Activated T-helper 9 cell treated with anti-CD3 and anti-CD28 coated beads, Interleukin-2, amount 50 U/mL, for 16 hours (primary cell): ENCODE data around the gene PTPRJ.
"Not testable (repeated sequence)": the region's sequence is repeated elsewhere in the genome, so short reads cannot be mapped to it uniquely, and the experiment has no call there.

Source experiments
- DNase-seq: peaks from one replicate; pipeline ENCODE4 v3.0.0-alpha.2; 2020; ENCODE audit warnings: low read depth

Gene PTPRJ

DNA sequence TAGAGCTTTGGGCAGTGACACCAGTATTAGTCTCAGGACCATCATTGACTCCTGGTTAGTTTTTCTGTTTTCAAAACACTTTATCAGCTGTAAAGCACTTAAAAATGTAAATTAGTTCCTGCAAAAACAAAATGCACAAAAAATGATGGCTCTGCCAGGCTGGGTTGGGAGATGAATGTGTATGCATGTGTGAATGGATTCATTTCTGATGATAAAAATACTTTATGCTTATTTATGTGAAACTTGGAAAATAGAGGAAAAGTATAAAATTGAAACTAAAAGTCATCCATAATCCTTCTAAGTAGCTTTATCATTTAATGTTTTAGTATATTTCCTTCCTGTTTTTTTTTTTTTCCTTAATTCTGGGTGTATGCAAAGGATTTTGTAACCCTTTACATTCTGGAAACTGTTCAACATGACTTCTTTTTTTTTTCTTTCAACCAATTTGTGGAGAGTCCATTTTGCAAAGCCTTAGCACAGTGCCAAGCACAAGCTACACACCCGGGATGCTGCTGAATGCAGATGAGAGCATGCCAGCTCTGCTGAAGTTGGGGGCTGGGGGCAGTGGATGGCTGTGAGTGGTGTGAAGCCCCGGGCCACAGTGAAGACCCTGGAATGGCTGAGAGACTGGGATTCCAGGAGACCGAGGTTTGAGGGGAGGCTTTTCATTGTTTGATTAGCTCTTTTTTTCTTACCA is 37.6 kb downstream of the PTPRJ start:
- no peak for DNase-seq

DNA sequence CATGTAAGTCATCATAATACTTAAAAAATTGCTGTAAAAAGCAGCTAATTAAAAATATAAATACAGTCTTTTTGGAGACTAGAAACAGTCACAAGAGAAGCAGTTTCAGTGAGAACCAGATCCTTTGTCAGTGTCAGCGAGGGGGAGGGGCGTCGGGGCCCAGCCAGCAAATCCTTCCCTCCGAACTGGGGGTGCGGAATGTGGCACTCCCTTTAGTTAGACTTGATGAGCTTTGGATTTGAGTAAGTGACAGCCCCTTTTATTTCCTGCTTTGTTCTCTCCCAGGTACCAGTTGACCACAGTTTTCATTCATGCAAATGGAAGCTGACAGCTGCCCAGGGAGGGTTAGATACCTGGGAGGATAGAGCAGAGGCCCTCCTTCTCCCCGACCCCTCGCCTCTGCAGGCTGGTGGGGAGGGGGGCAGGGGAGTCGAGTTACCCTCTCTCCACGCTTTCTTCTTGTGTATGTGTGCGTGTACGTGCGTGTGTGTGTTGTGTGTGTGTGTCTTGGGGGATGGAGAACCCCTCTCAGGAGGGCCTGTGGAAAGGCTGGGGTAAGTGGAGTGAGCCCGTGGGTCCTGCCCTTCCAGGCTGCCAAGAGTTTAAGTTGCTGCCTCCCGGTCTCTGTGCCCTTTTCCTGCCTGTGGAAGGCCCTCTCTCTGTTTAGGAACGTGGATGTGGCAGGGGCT is 38.3 kb downstream of the PTPRJ start:
- no peak for DNase-seq

DNA sequence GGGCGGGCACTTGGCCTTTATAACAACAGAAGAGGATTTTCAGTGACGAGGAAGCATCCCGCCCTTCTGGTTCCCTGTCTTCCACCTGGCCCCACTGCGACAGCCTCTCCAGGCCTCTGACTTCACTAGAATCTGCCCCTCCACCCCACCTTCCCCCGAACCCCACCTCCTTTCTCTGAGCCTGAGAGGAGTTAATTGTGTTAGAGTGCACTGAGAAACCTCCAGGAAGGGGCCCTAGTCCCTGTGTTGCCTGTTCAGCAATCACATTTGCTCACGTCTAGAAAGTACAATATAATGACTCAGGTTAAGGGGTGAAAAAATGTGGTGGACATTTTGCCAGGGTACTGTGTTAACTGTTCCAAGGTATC is 38.8 kb downstream of the PTPRJ start:
- no peak for DNase-seq

DNA sequence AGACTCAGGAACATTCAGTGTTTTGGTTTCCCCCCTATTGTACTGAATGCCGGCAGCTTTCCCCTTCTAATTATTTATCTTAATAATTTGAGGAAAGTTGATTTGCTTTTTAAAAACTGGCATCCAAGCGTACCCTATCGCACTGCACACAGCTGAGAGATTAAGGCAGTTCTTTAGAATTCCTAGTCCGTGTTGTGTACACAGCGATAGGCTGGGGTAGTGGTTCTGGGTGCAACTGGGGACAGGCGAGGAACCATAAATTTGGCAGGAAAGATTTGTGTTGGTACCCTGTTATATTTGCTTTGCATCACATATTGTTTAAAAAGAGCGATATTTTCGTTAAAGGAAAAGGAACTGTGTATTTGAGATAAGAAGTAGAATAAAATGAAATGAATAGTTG is 39.2 kb downstream of the PTPRJ start:
- no peak for DNase-seq

DNA sequence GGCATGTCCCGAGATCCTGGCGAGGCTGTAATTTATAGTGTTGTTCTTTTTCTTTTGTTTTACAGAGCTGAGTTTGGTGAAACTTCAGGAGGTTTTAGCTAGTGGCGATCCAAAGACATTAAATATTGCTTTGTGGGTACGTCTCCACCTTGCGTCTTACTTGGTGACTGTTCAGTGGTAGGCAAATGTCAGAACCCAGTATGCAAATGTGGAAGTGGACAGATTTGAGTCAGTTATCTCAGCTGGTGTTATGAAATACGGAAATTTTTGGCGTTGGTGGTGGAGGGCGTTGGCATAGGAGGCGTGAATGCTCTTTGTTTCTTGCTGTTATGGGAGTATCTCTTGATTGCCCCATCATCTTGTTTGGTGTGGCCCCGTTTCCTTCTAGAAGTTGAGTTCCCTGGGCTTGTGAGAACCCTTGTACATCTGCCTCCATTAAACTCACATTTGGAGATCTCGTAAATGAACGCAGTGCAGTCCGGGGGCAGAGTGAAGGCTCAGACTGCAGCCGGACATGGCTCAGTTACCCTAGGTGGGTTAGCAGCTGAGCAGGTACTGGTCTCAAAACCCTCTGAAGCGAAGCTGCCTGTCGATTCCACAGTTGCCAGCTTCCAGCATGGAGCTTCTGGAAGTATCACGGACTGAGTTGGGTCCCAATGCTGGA is 39.9 kb downstream of the PTPRJ start:
- DNase-seq, result no peak

DNA sequence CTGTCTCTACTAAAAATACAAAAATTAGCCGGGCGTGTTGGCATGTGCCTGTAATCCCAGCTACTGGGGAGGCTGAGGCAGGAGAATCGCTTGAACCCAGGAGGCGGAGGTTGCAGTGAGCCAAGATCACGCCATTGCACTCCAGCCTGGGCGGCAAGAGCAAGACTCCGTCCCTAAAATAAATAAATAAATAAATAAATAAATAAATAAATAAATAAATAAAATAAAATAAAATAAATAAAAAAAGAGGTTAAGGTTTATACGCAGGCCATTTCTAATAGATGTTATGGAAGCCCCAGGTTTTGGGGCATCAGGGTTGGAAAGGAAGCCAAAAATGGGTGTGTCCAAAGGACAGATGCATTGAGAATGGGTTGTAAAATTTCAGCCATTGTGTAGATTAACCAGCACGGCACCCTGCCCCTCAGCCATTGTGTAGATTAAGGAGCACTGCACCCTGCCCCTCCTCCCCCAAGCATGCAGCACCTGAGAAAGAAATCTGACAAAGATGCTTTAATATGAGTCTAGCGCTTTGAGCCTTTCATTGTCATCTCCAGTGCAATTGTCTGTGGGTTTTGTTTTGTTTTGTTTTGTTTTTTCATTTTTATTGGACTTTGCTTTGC is 41.0 kb downstream of the PTPRJ start:
- not testable (repeated sequence) for DNase-seq

DNA sequence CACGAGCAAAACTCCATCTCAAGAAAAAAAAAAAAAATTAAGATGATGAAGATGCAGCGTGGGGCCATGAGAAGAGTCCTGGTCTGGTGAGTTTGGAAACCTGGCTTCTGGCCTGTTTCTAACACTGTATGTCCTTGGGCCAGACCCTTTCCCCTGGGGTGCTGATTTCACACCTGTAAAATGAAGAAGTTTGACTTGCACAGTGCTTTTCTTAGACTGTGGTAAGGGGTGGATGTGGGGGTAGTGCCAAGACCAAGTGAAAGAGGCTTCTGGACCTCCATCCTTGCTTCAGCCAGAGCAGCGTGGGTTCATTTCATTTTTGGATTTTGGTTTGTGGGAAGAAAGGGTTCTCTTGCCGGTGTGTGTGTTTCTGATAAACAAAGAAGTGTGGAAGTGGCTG is 42.1 kb downstream of the PTPRJ start:
- DNase-seq, result no peak

DNA sequence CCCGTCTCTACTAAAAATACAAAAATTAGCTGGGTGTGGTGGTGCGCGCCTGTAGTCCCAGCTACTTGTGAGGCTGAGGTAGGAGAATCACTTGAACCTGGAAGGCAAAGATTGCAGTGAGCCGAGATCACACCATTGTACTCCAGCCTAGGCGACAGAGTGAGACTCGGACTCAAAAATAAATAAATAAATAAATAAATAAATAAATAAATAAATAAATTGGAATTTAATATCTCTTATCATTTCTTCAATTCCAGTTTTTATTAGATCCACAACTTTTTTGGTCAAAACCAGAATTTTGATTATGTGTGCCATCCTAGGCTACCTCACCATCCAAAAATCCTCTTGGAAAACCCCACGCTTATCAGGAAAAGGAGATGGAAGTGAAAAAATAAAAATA is 43.2 kb downstream of the PTPRJ start:
- not testable (repeated sequence) for DNase-seq

DNA sequence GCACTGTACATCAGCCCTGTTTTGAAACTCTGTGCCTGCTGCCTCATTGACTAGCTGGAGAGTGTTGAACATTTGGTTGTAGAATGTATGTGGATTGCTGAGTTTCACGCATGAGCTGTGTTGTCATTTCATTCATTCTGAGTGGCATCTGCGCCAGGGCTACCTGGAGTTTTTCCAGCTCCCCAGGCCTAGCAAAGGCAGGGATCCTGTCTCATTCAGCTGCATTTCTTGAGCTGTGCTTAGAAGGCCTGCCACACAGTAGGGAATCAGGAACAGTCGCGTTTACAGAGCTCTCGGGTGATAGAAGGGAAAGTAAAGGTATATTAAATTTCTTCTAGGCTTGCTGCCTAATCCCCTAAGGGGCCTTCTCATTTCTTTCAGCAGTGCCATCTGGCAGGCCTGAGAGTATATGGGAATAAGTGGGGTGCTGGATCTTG is 44.3 kb downstream of the PTPRJ start:
- DNase-seq, result no peak

DNA sequence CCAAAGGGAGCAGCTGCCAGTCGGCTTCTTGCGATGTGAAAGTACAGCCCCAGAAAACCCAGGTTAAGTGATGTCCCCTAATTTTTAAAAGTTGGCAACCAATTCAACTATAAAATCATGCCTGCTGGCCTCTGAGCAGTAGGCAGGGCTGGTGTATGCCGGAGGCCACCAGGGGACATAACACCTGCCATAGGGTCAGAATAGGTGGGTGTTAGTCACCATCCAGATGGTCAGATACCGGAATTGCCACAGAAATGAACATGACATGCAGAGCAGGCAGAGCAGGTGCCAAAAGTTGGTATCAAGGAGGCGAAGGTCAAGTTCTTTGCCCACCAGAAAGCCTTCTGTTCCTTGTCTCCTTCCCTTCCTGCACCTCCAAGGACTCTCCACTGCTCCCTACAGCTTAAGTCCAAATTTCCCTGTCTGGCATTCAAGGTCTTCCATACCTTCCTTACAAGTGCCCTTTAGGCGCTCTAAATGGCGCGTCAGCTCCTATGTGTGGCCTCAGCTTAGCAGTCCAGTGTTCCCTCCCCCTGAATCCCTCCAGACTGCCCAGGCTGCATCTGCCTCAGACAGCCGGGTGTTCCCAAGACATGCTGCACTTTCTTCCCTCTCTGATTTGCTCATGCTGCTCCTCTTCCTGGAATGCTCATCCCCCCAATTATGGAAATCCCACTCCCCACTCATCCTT is 45.1 kb downstream of the PTPRJ start:
- DNase-seq, result no peak

DNA sequence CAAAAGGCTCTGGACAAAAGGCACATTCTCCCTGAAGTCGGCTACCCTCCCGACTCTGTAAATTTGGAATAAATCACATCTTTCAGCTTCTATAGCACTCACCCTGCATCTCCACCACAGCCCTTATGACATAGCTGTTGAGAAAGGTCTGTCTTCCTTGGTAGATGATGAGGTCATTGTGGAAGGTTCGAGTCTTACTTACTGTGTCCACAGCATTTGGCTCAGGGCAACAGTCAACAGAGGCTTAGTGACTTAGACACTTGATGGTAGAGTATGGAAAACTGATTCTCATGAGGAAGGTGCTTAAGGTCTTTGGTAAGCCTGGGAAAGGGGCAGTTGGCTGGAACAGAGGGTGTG is 45.6 kb downstream of the PTPRJ start:
- DNase-seq, result no peak

DNA sequence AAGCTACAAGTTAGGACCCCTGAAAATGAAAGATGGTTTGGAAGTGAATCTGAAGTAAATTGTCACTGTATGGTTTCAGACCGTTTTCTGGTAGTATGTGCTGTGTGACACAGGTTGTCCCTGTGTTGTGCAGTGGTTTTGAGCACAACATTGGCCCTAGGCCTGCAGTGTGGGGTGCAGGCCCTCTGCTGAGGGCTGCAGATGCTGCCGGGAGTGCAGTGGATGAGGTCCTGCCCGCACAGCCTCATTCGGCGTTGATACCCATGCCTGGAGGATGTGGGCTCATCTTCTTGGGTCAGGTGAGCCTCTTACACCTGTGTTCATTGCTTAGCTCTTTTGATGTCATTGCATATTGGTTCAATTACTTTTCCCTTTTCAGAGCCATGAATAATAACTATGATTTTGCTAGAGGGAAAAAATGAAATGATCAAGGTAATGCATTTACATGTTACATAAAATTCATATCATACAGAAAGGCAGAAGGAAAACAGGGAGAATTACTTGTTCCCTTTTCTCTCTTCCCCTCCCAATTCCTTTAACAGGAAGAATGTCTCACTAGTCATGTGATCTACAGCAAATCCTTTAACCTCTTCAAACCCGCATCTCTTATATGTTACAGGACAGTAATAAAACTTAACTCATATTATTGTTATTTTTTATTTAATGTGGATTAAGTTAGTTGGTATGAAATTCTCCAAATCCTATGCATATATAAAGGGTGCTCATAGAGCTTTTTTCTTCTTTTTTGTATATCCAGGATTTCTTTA is 48.7 kb downstream of the PTPRJ start:
- DNase-seq, result no peak

DNA sequence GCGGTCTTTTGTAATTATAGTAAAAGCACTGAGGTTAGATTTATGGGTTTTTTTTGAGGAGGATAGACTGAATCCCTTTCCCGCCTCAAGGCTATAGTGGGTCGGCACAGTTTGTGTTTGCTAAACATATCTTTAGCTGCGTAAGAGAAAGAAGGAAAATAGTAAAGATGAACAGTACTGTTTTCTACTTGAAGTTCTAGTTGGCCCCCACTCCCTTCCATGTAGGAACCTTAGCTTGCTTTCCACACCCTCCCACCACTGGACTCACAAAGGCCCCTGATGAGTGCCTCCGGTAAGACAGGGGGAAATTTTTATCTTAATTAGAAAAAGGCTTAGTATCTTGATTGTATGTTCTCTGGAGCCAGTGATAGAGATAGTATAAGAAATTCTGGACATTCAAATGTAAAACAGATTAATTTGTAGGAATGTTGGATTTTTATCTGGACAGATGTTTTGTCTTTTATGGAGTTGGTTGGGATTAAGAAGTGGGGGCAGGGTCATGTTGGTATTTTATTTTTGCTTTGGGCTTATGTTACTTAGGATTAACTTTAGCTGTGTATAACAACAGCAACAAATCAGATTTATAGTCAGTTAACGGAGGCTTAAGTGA is 49.4 kb downstream of the PTPRJ start:
- no peak for DNase-seq

DNA sequence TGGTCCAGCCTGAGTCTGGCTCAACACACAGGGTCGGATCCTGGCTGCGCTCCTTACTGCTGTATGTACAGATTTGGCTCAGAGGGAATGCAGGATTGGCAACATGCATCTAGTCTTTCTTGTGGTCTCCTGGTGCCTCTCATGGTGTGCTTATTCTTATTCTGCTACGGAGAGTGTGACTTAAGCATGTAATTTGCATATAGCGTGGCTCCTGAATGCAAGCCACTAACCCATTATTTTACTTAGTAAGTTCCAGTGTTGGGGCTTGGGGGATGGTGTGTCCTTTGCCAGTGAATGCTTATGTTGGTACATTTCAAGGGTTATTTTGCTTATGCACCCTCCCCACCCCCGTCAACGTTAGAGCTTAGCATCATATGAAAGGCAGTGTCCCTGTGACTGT is 51.2 kb downstream of the PTPRJ start:
- no peak for DNase-seq

DNA sequence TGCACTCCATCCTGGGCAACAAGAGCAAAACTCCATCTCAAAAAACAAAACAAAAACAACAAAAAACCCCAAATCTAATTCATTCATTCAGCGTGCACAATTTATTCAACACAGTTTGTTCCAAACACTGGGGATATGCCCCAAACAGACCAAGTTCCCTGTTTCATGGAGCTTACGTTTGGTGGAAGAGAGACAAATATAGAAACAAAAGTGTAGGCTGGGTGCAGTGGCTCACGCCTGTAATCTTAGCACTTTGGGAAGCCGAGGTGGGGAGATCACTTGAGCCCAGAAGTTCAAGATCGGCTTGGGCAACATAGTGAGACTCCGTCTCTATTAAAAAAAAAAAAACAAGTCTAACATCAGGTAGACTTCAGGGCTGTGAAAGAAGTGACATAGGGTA is 52.4 kb downstream of the PTPRJ start:
- no peak for DNase-seq

DNA sequence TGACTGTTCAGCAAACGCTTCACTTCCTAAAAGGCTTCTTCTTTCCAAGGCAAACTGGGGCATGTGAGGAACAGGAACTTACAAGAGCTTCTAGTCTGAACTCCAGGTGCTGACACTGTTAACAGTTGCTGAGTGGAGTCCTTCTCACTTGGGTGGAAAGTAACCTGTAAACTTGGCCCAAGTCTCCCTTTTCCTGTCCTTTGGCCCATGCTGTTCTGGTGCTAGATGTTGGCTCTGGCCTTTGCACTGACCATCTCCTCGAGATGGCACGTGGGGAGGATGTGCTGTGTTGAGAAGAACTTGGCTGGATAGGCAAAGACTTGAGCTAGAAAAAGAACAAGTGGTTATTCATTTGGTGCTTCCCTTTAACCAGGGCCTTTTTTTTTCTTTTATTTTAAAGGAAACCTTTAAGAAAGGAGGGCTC is 53.6 kb downstream of the PTPRJ start:
- DNase-seq, result no peak

DNA sequence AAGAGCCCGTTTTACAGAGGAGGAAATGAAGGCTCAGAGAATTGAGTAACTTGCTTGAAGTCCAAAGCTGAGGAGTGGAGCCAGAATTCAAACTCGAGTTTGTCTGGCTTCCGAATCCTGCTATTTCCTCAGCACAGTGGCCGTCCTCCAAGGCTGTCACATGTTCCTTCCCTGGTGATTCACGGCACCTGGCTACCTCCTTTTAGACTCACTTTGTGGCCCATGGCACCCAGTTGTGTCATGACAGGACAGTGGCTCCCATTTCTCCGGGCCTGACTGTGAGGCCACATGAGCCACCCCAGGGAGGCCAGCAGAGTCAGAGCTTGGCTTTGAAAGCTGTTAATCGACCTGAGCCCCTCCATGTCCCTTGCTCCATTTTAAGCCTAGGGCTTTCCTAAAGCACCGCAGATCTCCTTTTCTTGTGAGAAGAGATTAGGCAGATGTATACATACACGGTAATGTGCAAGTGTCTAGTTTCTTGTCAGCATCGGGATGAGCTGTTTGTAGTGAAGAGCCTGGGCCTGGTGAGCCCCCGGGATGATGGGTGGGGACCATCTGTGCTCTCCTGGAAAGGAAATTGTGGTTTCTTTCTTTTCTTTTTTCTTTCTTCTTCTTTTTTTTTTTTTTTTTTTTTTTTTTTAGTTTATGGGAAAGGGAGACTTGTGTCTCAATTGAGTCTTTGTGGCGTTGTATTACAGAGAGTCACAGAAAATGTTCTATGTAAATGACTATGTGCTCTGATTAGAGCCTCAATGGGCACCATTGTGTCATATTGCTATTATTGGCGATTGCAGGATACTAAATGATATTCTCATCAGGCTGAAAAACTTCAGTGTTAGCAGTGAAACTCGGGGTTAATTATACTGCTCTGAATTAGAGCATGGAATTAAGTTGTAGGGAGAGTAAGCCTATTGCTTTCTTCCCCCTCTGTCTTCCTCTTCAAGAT is 54.8 kb downstream of the PTPRJ start:
- DNase-seq, result no peak

DNA sequence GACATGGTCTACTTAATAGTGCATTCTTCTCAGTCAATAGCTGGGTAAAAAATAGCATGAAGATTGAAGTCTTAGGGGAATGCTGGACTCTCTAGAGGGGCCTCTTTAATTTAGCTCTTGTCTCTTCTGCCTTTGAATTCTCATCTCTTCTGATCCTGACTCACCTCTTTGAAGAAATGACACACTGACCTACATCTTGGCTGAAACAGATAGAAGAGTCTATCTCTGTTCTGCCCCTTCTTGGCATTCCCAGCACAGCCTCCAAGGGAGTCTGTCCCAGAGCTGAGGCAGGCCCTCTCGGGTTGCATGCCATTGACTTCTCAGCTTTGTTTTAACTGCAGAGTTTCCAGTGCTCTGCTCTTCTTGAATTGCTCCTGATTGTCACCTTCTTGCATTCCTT is 55.7 kb downstream of the PTPRJ start:
- no peak for DNase-seq

DNA sequence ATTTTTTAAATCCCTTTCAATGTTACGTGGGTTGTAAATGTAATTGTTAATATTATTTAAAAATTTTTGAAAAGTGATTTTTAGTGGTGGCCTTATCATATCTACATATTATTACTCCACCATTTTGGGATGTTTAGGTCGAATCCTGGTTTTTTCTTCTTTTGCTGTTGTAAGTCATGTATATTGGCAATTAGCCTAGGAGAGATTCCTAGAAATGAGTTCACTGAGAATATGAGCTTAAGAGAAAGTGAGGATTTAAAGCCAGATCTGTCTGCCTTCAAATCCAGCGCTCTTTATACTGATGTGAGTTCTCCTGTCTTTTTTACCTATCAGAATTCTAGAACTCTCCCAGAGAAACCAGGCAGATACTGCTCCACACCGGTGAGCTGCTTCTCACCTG is 56.1 kb downstream of the PTPRJ start:
- DNase-seq, result no peak
